GM10266 (cell line): ENCODE results near the gene PPM1F.
"Not testable (repeated sequence)": the region's sequence is repeated elsewhere in the genome, so short reads cannot be mapped to it uniquely, and the experiment has no call there.

Source experiments
- DNase-seq: peaks from one replicate; pipeline ENCODE4 v3.0.0; 2012; ENCODE audit errors: extremely low spot score
- CTCF ChIP-seq: IDR thresholded peaks from 2 replicates; pipeline ENCODE4 v1.5.1; 2012; ENCODE audit warnings: mild to moderate bottlenecking, low read depth; ENCODE audit not compliant: control insufficient read depth, insufficient read depth; ENCODE audit errors: missing control alignments

The PPM1F gene

GRCh38 chr22:21917181-21917958, 35.3 kb downstream of the PPM1F start:
- TF ChIP-seq CTCF: no peak
- DNase-seq: no peak

- no peak for DNase-seq
- TF ChIP-seq CTCF: no peak
These were observed 36.2 kb downstream of the PPM1F start for GRCh38 chr22:21916309-21916918.

GRCh38 chr22:21915624-21916308, 36.9 kb downstream of the PPM1F start:
- DNase-seq: no peak
- no peak for TF ChIP-seq CTCF

GRCh38 chr22:21914033-21914642, 38.5 kb downstream of the PPM1F start:
- DNase-seq: not testable (repeated sequence)

- not testable (repeated sequence) for DNase-seq
These were observed 42.3 kb downstream of the PPM1F start for GRCh38 chr22:21910367-21910766.

GRCh38 chr22:21909871-21910270, 42.8 kb downstream of the PPM1F start:
- TF ChIP-seq CTCF: no peak
- no peak for DNase-seq

- TF ChIP-seq CTCF: no peak
- DNase-seq: no peak
These were observed 44.8 kb downstream of the PPM1F start for GRCh38 chr22:21907638-21908522.

GRCh38 chr22:21905234-21905633, 47.4 kb downstream of the PPM1F start:
- DNase-seq: not testable (repeated sequence)
